SK-N-MC (cell line): ENCODE results near the gene CARD11.

Source experiments
- EZH2 ChIP-seq: fragments of 200-600 bp; sonication (generic); IDR thresholded peaks from one replicate; pipeline ENCODE4 v1.6.1; 2017; ENCODE audit warnings: antibody characterized with exemption
- POLR2AphosphoS5 ChIP-seq: IDR thresholded peaks from 2 replicates; pipeline ENCODE4 v1.6.1; 2012; ENCODE audit warnings: mild to moderate bottlenecking, low read depth, low read length, borderline replicate concordance

DNA sequence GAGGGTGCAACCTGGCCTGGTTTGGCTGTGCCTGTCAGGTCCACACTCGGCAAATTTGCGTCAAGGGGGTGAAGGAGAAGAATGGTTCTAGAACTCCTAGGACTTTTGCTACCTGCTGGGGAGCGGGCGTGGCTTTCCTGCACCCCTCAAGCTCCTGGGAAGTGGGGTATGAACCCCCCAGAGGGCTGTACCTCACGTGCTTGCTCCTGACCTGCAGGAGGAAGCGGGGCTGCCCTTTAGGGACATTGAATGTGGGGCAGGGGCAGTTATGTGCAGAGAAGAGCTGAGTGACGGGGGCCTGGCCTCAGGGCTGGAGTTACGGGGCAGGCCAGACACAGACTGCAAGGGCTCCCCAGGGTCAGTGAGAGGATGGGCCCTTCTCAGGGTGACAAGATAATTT lies 138.2 kb downstream of the CARD11 start:
- TF ChIP-seq EZH2, result no peak
- TF ChIP-seq POLR2AphosphoS5, result no peak
